HG03442 (cell line): Measurements from ENCODE around the gene TNS4.

Experiments used
- ATAC-seq: cut with Tn5 transposase; IDR thresholded peaks from one replicate; pipeline ENCODE4 v1.9.1; 2021; ENCODE audit warnings: mild to moderate bottlenecking, moderate library complexity; ENCODE audit not compliant: unreplicated experiment

TNS4 gene

GRCh38 chr17:40495140-40495539 lies 6.3 kb downstream of the TNS4 start:
- ATAC-seq, result no peak

- ATAC-seq, result no peak
Observed at GRCh38 chr17:40493697-40494096, 7.7 kb downstream of the TNS4 start.

- no peak for ATAC-seq
Observed at GRCh38 chr17:40491486-40491885, 9.9 kb downstream of the TNS4 start.

GRCh38 chr17:40490982-40491381 lies 10.4 kb downstream of the TNS4 start:
- ATAC-seq, result no peak

- ATAC-seq, result no peak
Observed at GRCh38 chr17:40490289-40490853, 11.1 kb downstream of the TNS4 start.

- ATAC-seq, result no peak
Observed at GRCh38 chr17:40487371-40488020, 13.9 kb downstream of the TNS4 start.

- ATAC-seq, result no peak
Observed at GRCh38 chr17:40486522-40487370, 14.7 kb downstream of the TNS4 start.

- ATAC-seq, result no peak
Observed at GRCh38 chr17:40485851-40486521, 15.4 kb downstream of the TNS4 start.

GRCh38 chr17:40484973-40485530 lies 16.4 kb downstream of the TNS4 start:
- no peak for ATAC-seq

GRCh38 chr17:40484285-40484972 lies 17.0 kb downstream of the TNS4 start:
- no peak for ATAC-seq

GRCh38 chr17:40483679-40484078 lies 17.7 kb downstream of the TNS4 start:
- ATAC-seq, result no peak

GRCh38 chr17:40482722-40483121 lies 18.7 kb downstream of the TNS4 start:
- ATAC-seq, result no peak

GRCh38 chr17:40481106-40481505 lies 20.3 kb downstream of the TNS4 start:
- no peak for ATAC-seq

GRCh38 chr17:40480501-40481003 lies 20.9 kb downstream of the TNS4 start:
- no peak for ATAC-seq

GRCh38 chr17:40479754-40480480 lies 21.5 kb downstream of the TNS4 start:
- no peak for ATAC-seq

GRCh38 chr17:40478486-40478885 lies 22.9 kb downstream of the TNS4 start:
- no peak for ATAC-seq

GRCh38 chr17:40477796-40478195 lies 23.6 kb downstream of the TNS4 start:
- no peak for ATAC-seq

GRCh38 chr17:40475234-40475908 lies 26.1 kb downstream of the TNS4 start:
- ATAC-seq, result no peak

- ATAC-seq, result no peak
Observed at GRCh38 chr17:40474419-40475002, 26.9 kb downstream of the TNS4 start.
